ENCODE measurements around the gene FAM168A.
A peak's percentile ranks its signal among the peaks of the same experiment; 100 is the strongest.

Gene FAM168A

DNA sequence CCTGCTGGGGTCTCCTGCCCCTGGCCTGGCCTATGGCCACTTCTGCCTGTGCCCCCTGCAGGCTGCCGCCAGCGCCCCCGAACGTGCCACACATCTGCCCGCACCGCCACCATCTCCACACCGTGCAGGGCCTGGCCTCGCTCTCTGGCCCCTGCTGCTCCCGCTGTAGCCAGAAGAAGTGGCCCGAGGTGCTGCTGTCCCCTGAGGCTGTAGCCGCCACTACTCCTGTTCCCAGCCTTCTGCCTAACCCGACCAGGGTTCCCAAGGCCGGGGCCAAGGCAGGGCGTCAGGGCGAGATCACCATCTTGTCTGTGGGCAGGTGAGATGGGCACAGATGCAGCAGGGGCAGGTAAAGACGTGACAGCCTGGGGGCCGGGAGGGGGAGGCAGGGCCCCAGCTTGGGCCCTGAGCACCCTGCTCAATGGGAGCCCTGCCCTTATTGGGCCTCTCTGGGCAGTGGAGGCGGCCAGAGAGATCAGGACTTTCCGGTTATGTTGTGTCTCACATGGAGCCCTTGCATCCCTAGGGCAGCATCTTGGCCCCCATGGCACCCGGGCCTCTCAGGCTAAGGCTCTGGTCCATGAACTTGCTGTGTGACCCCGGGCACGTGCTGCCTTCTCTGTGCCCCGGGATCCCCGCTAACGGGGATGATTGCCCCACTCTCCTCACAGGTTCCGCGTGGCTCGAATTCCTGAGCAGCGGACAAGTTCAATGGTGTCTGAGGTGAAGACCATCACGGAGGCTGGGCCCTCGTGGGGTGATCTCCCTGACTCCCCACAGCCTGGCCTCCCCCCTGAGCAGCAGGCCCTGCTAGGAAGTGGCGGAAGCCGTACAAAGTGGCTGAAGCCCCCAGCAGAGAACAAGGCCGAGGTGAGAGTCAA is 203.3 kb downstream of the FAM168A start:
- DNase-seq (ENCODE audit: low read depth): no peak
- H3K4me3 ChIP-seq (ENCODE audit: control insufficient read depth, low read depth, low read length): no peak overlapping the region
- TF ChIP-seq, protein P1, sequence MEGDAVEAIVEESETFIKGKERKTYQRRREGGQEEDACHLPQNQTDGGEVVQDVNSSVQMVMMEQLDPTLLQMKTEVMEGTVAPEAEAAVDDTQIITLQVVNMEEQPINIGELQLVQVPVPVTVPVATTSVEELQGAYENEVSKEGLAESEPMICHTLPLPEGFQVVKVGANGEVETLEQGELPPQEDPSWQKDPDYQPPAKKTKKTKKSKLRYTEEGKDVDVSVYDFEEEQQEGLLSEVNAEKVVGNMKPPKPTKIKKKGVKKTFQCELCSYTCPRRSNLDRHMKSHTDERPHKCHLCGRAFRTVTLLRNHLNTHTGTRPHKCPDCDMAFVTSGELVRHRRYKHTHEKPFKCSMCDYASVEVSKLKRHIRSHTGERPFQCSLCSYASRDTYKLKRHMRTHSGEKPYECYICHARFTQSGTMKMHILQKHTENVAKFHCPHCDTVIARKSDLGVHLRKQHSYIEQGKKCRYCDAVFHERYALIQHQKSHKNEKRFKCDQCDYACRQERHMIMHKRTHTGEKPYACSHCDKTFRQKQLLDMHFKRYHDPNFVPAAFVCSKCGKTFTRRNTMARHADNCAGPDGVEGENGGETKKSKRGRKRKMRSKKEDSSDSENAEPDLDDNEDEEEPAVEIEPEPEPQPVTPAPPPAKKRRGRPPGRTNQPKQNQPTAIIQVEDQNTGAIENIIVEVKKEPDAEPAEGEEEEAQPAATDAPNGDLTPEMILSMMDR (conservative IDR thresholded peaks at IDR 0.05; ENCODE audit: control insufficient read depth, insufficient read depth, low read depth, low read length): no peak

DNA sequence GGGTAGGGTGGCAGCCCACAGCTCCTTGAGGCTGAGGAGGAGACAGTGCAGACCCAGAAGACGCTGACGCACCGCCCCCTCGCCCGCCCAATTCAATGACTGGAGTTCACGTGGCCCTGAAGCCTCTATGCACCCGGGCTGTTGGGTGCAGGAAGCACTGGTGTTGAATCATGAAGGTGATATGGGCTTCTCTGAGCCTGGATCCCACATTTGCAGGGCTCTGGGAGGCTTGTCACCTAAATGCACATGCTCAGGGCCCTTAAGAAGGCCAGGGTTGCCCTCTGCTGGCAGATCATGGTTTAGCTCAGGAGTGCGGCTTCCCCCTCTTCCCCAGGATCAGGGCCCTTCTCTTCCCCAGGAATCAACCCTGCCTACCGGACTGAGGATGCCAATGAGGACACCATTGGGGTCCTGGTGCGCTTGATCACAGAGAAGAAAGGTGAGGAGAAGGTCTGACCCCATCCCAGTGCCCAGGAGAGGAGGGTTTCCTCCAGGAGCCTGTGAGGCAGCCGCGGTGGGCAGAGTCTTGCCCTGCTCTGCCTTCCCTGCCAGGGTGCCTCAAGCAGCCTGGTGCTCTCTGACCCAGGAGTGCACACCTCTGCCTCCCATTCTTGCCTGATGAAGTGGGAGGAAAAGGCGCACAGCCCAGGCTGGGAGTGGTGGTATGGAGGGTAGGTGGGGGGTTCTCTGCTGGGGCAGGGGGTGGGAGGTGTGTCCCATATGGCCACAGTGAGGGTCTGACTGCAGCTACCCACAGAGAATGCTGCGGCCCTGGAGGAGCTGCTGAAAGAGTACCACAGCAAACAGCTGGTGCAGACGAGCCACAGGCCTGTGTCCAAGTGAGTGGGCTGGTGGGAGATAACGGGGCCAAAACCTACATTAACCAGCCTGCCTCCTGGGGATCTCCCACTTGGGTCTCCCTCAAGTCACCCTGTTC is 204.2 kb downstream of the FAM168A start:
- TF ChIP-seq, protein P1 (conservative IDR thresholded peaks at IDR 0.05; ENCODE audit: control insufficient read depth, insufficient read depth, low read depth, low read length): peak; percentile 82

DNA sequence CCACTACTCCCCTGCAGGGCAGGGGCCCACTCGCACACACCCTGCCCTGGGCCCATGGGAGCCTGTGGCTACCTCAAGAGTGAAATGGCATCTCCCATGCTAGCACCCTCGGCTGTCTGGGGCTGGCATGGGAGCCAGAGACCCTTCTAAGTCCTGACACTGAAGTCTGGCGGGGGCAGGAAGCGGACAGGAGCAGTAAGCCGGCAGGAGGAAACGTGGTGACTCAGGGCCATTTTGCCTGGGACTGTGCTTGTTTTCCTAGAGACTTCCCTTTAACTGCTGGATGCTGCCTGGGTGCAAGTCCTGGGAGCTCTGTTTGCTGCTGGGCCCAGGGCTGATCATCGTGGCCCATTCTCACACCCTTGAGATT is 204.9 kb downstream of the FAM168A start:
- no peak for DNase-seq (ENCODE audit: low read depth)
- no peak overlapping the region for H3K4me3 ChIP-seq (ENCODE audit: control insufficient read depth, low read depth, low read length)
- TF ChIP-seq, protein P1 (conservative IDR thresholded peaks at IDR 0.05; ENCODE audit: control insufficient read depth, insufficient read depth, low read depth, low read length): no peak

More for the DNA sequence above, 204.2 kb downstream of the FAM168A start:
- H3K4me3 ChIP-seq (ENCODE audit: control insufficient read depth, low read depth, low read length): no peak overlapping the region
- peak; percentile 80 for DNase-seq (ENCODE audit: low read depth)

DNA sequence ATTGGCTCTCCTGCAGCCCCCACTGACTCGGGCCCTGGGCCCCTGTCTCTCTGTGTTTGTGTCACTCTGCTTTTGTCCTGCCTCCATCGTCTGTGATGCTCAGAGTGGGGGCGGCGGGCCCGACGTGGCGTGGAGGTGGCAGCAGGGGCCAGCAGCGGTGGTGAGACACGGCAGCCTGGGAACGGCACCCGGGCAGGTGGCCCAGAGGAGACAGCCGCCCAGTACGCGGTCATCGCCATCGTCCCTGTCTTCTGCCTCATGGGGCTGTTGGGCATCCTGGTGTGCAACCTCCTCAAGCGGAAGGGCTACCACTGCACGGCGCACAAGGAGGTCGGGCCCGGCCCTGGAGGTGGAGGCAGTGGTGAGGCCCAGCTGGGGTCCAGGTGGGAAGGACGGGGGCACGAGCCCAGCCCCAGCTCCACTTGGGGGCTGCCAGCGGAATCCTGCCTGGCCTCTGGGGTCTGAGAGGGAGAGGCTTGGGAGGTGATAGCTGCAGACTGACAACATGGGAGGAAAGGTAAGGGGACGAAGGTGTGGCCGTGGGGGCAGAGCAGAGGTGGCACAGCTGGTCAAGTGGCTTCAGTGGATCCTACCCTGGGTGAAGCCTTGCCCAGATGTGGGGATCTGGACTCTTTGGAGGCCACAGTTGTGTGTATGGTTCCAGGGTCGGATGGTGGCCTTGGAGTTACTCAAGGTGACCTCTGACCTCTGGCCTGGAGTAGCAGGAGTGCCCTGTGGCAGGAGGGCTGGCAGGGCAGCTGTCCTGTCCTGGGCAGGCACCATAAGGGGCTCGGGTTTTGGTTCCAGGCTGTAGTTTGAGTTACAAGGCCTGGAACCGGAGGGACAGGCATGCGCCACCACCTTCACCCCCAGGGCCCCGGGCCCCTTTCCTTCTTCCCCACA is 205.6 kb downstream of the FAM168A start:
- no peak for DNase-seq (ENCODE audit: low read depth)
- H3K4me3 ChIP-seq (ENCODE audit: control insufficient read depth, low read depth, low read length): no peak overlapping the region
- TF ChIP-seq, protein P1 (conservative IDR thresholded peaks at IDR 0.05; ENCODE audit: control insufficient read depth, insufficient read depth, low read depth, low read length): no peak

DNA sequence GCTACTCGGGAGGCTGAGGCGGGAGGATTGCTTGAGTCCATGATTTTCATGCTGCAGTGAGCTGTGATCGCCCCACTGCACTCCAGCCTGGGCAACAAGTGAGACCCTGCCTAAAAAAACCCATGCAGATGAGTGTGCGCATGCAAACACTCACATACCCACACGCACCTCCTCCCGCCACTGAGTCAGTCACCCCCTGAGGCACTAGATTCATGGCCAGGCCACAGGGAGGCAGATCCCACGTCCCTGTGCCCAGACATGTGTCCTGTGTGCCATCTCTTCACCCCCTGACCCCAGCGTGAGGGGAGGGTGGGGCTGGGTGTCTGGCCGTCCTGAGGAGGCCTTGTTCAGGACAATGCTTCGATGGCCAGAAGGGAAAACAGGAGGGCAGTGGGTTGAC is 206.2 kb downstream of the FAM168A start:
- DNase-seq (ENCODE audit: low read depth): no peak
- TF ChIP-seq, protein P1 (conservative IDR thresholded peaks at IDR 0.05; ENCODE audit: control insufficient read depth, insufficient read depth, low read depth, low read length): no peak

More for the DNA sequence above, 206.2 kb downstream of the FAM168A start:
- no peak overlapping the region for H3K4me3 ChIP-seq (ENCODE audit: control insufficient read depth, low read depth, low read length)
